Activated B cell treated with CpG ODN at 0.5 μM for 24 hours (primary cell): ENCODE data around the gene LCMT1. TPM values are rescaled to one million over a fixed set of nuclear protein-coding genes. Genes with fewer than 3 reads are reported as not detected.

Source experiments
- total RNA-seq: library from RNA; stranded (reverse); gene quantifications from 2 replicates; pipeline ENCODE4 v1.2.3, GENCODE V29; 2022

The LCMT1 gene
- total RNA-seq, 1 donor from 2014 or later, result 33.6 TPM

Other genes with a start within 250 kb of the LCMT1 start
- gene ARHGAP17, start 96.4 kb upstream of the LCMT1 start, total RNA-seq, result 287 and 310 TPM in 2 replicates
- gene AQP8, start 105.2 kb downstream of the LCMT1 start, total RNA-seq, result not detected in 2 replicates
- gene ZKSCAN2, start 146.1 kb downstream of the LCMT1 start, total RNA-seq, result 8.3 and 10.3 TPM in 2 replicates